Neuronal stem cell (in vitro differentiated cells): ENCODE results near the gene CEACAM1.
"Not testable (repeated sequence)": the region's sequence is repeated elsewhere in the genome, so short reads cannot be mapped to it uniquely, and the experiment has no call there.

ENCODE experiments used
- DNase-seq: peaks from one replicate; pipeline ENCODE4 v3.0.0-alpha.2; 2013; ENCODE audit warnings: low spot score
- H2AFZ ChIP-seq: one replicate; pipeline ENCODE4 v1.6.1; 2013; ENCODE audit warnings: mild to moderate bottlenecking, low read length, inconsistent platforms
- H2AK5ac ChIP-seq: 2 replicates; pipeline ENCODE4 v1.6.1; 2013; ENCODE audit warnings: low read depth, mild to moderate bottlenecking, inconsistent platforms, low read length, moderate library complexity, mixed read lengths
- H2BK120ac ChIP-seq: 2 replicates; pipeline ENCODE4 v1.6.1; 2013; ENCODE audit warnings: low read depth, mild to moderate bottlenecking, inconsistent platforms, low read length, moderate library complexity, mixed read lengths
- H2BK12ac ChIP-seq: one replicate; pipeline ENCODE4 v1.6.1; 2013; ENCODE audit warnings: low read length, inconsistent platforms
- H2BK15ac ChIP-seq: 2 replicates; pipeline ENCODE4 v1.6.1; 2013; ENCODE audit warnings: mild to moderate bottlenecking, low read length, inconsistent platforms, mixed read lengths
- H2BK5ac ChIP-seq: one replicate; pipeline ENCODE4 v1.6.1; 2013; ENCODE audit warnings: inconsistent platforms, mild to moderate bottlenecking, low read length, moderate library complexity
- H3K14ac ChIP-seq: one replicate; pipeline ENCODE4 v1.6.1; 2013; ENCODE audit warnings: low read length, inconsistent platforms
- H3K18ac ChIP-seq: 2 replicates; pipeline ENCODE4 v1.6.1; 2013; ENCODE audit warnings: low read length, inconsistent platforms
- H3K23ac ChIP-seq: 2 replicates; pipeline ENCODE4 v1.6.1; 2013; ENCODE audit warnings: low read depth, mild to moderate bottlenecking, mixed read lengths, low read length, inconsistent platforms; ENCODE audit not compliant: poor library complexity
- H3K27ac ChIP-seq: replicated peaks from 3 replicates; pipeline ENCODE4 v1.5.1; 2013; ENCODE audit warnings: low read length, inconsistent platforms
- H3K27me3 ChIP-seq, 3 experiments: 2 replicates each; pipeline ENCODE4 v1.6.1; 2013; ENCODE audit warnings: low read length in 3 of 3, mild to moderate bottlenecking in 2 of 3, inconsistent platforms in 1 of 3, low read depth in 1 of 3, mixed read lengths in 1 of 3, moderate library complexity in 1 of 3; ENCODE audit not compliant: control insufficient read depth in 3 of 3, insufficient read depth in 3 of 3
- H3K36me3 ChIP-seq, 2 donors: replicated peaks in 1 of 2; 2 replicates each; pipeline ENCODE4 v1.6.1; 2013; ENCODE audit warnings: low read length in 2 of 2; ENCODE audit not compliant: control insufficient read depth in 2 of 2, insufficient read depth in 2 of 2
- H3K4ac ChIP-seq: 2 replicates; pipeline ENCODE4 v1.6.1; 2013; ENCODE audit warnings: inconsistent platforms, mild to moderate bottlenecking, low read length, moderate library complexity
- H3K4me1 ChIP-seq, 2 donors: 1 replicate in 1 of 2; 2 replicates in 1 of 2; pipeline ENCODE4 v1.6.1; 2013; ENCODE audit warnings: low read length in 2 of 2, low read depth in 1 of 2; ENCODE audit not compliant: control insufficient read depth in 2 of 2, insufficient read depth in 1 of 2
- H3K4me2 ChIP-seq: one replicate; pipeline ENCODE4 v1.6.1; 2013; ENCODE audit warnings: mild to moderate bottlenecking, low read length, inconsistent platforms; ENCODE audit not compliant: insufficient read depth, poor library complexity, severe bottlenecking
- H3K4me3 ChIP-seq, 2 donors: 2 replicates each; pipeline ENCODE4 v1.5.1; 2013; ENCODE audit warnings: low read length in 2 of 2, mild to moderate bottlenecking in 2 of 2, inconsistent platforms in 1 of 2, moderate library complexity in 1 of 2
- H3K79me1 ChIP-seq: one replicate; pipeline ENCODE4 v1.6.1; 2013; ENCODE audit warnings: low read depth, mild to moderate bottlenecking, inconsistent platforms, low read length, moderate library complexity
- H3K9ac ChIP-seq: one replicate; pipeline ENCODE4 v1.6.1; 2013; ENCODE audit warnings: mild to moderate bottlenecking, low read depth, low read length, inconsistent platforms; ENCODE audit not compliant: poor library complexity
- H3K9me3 ChIP-seq, 2 donors: replicated peaks in 1 of 2; 2 replicates each; pipeline versions ENCODE3 to v1.6.1; 2013; ENCODE audit warnings: low read length in 2 of 2, mild to moderate bottlenecking in 2 of 2, inconsistent platforms in 1 of 2, low read depth in 1 of 2, mixed read lengths in 1 of 2, moderate library complexity in 1 of 2; ENCODE audit not compliant: control insufficient read depth in 2 of 2, insufficient read depth in 1 of 2
- H4K8ac ChIP-seq: one replicate; pipeline ENCODE4 v1.6.1; 2013; ENCODE audit warnings: low read depth, mild to moderate bottlenecking, inconsistent platforms, low read length, moderate library complexity
- H4K91ac ChIP-seq: one replicate; pipeline ENCODE4 v1.6.1; 2013; ENCODE audit warnings: low read length, low read depth, mild to moderate bottlenecking, inconsistent platforms; ENCODE audit not compliant: poor library complexity
- WGBS, 2 donors: extraction: QIAGEN DNeasy Blood & Tissue Kit; methylation state at CpG; one replicate each; pipeline ENCODE4 v1.1.7; 2013; ENCODE audit warnings: missing lambda C conversion rate in 2 of 2, mixed read lengths in 1 of 2; ENCODE audit not compliant: insufficient read length in 2 of 2, insufficient replicate concordance in 1 of 2; ENCODE audit errors: extremely low coverage in 2 of 2; 5-methylcytosine and 5-hydroxymethylcytosine counted together

CEACAM1 gene

GRCh38 chr19:42557386-42557871 is 29.1 kb upstream of the CEACAM1 start:
- not testable (repeated sequence) for H3K4me2 ChIP-seq, H2AFZ ChIP-seq, H3K9me3 ChIP-seq, H3K36me3 ChIP-seq, H2BK120ac ChIP-seq, DNase-seq, H2BK12ac ChIP-seq, H3K79me1 ChIP-seq, H4K8ac ChIP-seq, H3K27ac ChIP-seq, H3K23ac ChIP-seq, H4K91ac ChIP-seq, H2BK5ac ChIP-seq, H2BK15ac ChIP-seq, H2AK5ac ChIP-seq, H3K4ac ChIP-seq, H3K4me3 ChIP-seq, H3K4me1 ChIP-seq, H3K27me3 ChIP-seq, H3K9ac ChIP-seq, H3K18ac ChIP-seq, H3K14ac ChIP-seq
- WGBS, 2 donors, result no CpG with 5 or more reads among the region's 10 CpGs

GRCh38 chr19:42555801-42556200 is 27.5 kb upstream of the CEACAM1 start:
- Histone ChIP-seq H3K14ac (no peak overlapping the region), H4K8ac (no peak overlapping the region), H2AFZ (no peak overlapping the region), H3K9ac (no peak overlapping the region), H2BK15ac (peak overlapping the region; percentile 35), H3K4me1 (peaks cover 2 to 5% of the 10 kb centered on the region in 2 donors), H3K4me3 (no peak overlapping the region), H3K23ac (peak overlapping the region; percentile 7), H3K79me1 (no peaks in the 10 kb centered on the region), H2AK5ac (no peak overlapping the region), H3K4me2 (no peak overlapping the region), H4K91ac (no peak overlapping the region), H3K9me3 (peaks cover 0 to 2% of the 10 kb centered on the region in 2 donors), H3K18ac (peak overlapping the region; percentile 6), H2BK12ac (no peak overlapping the region), H3K27ac (no peak overlapping the region), H2BK120ac (no peak overlapping the region), H3K27me3 (no peaks in the 10 kb centered on the region), H2BK5ac (no peak overlapping the region), H3K36me3 (no peaks in the 10 kb centered on the region), H3K4ac (no peak overlapping the region)
- no peak for DNase-seq
- WGBS, 2 donors, result no CpG with 5 or more reads among the region's 10 CpGs

GRCh38 chr19:42555317-42555716 is 27.0 kb upstream of the CEACAM1 start:
- H3K27me3 ChIP-seq, result no peaks in the 10 kb centered on the region
- H3K4ac ChIP-seq, result no peak overlapping the region
- no peak overlapping the region for H2BK12ac ChIP-seq
- no peak overlapping the region for H2AK5ac ChIP-seq
- H3K4me2 ChIP-seq, result no peak overlapping the region
- H3K4me3 ChIP-seq, result no peak overlapping the region
- no peak overlapping the region for H3K9ac ChIP-seq
- H3K79me1 ChIP-seq, result no peaks in the 10 kb centered on the region
- H2BK15ac ChIP-seq, result peak overlapping the region; percentile 35
- peak overlapping the region; percentile 22 for H3K18ac ChIP-seq
- peaks cover 2 to 5% of the 10 kb centered on the region in 2 donors for H3K4me1 ChIP-seq
- H2AFZ ChIP-seq, result no peak overlapping the region
- H4K8ac ChIP-seq, result no peak overlapping the region
- H2BK5ac ChIP-seq, result no peak overlapping the region
- no peak overlapping the region for H3K14ac ChIP-seq
- H2BK120ac ChIP-seq, result no peak overlapping the region
- no peaks in the 10 kb centered on the region for H3K36me3 ChIP-seq
- H3K27ac ChIP-seq, result no peak overlapping the region
- H3K23ac ChIP-seq, result peak overlapping the region; percentile 7
- peaks cover 0 to 2% of the 10 kb centered on the region in 2 donors for H3K9me3 ChIP-seq
- DNase-seq, result no peak
- WGBS, 2 donors, result no CpG with 5 or more reads among the region's 5 CpGs
- H4K91ac ChIP-seq, result no peak overlapping the region

GRCh38 chr19:42554046-42554575 is 25.8 kb upstream of the CEACAM1 start:
- Histone ChIP-seq H2BK120ac (no peak overlapping the region), H3K18ac (no peak overlapping the region), H3K4me3 (no peak overlapping the region), H3K36me3 (no peaks in the 10 kb centered on the region), H2AFZ (no peak overlapping the region), H2AK5ac (no peak overlapping the region), H2BK12ac (no peak overlapping the region), H3K23ac (no peak overlapping the region), H3K4me2 (no peak overlapping the region), H3K27ac (no peak overlapping the region), H3K14ac (peak overlapping the region; percentile 4), H3K4me1 (peaks cover 0 to 2% of the 10 kb centered on the region in 2 donors), H3K79me1 (no peaks in the 10 kb centered on the region), H4K8ac (no peak overlapping the region), H3K9me3 (peaks cover 0 to 2% of the 10 kb centered on the region in 2 donors), H2BK15ac (no peak overlapping the region), H4K91ac (no peak overlapping the region), H3K4ac (no peak overlapping the region), H3K27me3 (no peaks in the 10 kb centered on the region), H2BK5ac (peak overlapping the region; percentile 11), H3K9ac (no peak overlapping the region)
- no CpG with 5 or more reads among the region's 3 CpGs for WGBS, 2 donors
- DNase-seq, result no peak
